ENCODE measurements around the gene PROM1.

The PROM1 gene

DNA sequence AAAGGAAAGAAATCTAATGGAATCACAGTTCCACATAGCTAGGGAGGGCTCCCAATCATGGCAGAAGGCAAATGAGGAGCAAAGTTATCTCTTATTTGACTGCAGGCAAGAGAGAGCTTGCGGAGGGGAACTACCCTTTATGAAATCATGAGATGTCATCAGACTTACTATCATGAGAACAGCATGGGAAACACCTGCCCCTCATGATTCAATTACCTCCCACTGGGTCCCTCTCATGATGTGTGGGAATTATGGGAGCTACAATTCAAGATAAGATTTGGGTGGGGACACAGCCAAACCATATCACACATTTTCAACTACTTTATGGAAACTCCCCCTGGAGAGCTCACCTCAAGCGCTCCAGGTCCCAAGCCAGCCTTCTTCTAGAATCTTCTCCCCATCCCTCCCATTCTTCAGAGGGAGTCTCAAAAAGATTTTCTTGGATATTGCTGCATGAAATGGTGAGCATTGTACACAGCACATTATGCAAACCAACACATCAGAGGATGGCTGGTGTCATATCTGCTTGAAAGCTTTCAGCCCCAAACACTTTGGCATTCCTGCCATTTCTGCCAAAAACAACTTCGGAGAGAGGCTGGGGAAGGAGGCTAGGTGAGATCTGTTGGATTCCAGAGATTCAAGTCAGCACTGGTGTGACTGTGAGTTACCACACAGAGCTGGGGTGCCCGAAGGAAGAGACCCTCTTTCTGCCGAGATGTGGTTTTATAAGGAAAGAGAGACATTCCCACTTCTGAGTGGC is 152.2 kb downstream of the PROM1 start:
- DNase-seq = no peak
- in situ Hi-C loops (cut with MboI; ENCODE audit: low pct_unique_long_range_greater_than_20kb, low sequenced_read_pairs) = no loop called here

DNA sequence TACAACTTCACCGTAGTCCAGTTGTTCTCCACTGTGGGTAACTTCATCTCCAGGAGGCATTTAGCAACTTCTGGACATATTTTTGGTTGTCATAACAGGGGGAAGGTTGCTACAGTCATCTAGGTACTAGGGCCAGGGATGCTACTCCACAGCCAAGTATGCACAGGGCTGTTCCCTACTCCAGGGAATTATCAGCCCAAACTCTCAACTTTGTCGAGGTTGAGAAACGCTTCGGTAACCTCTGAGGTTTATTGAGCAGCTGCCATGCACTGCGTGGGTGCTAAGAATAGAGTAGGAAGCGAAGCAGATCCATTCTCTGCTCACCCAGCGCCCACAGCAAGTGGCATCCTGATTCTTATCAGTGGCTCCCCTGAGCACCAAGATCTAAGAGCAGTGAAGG is 153.5 kb downstream of the PROM1 start:
- DNase-seq = no peak
- in situ Hi-C loops (cut with MboI; ENCODE audit: low pct_unique_long_range_greater_than_20kb, low sequenced_read_pairs) = no loop called here

DNA sequence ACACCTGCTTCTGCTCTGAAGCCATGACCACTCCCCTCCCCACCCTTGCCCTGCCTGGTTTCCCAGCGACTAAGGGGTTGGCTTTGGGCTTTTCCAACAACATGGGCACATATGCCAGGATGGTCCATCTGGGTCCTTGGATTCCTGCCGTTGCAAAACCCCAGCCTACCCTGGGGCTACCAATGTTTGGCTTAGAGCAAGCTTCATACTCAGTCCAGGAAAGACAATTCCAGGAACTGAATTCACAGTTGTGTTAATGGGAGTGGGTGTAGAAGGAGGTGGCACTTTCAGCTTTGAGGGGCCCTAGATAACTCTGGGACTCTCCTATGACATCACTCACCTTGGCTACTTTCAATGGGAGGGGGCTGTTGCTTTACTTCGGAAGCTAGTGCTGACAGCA is 154.3 kb downstream of the PROM1 start:
- DNase-seq = no peak
- in situ Hi-C loops (cut with MboI; ENCODE audit: low pct_unique_long_range_greater_than_20kb, low sequenced_read_pairs) = no loop called here

DNA sequence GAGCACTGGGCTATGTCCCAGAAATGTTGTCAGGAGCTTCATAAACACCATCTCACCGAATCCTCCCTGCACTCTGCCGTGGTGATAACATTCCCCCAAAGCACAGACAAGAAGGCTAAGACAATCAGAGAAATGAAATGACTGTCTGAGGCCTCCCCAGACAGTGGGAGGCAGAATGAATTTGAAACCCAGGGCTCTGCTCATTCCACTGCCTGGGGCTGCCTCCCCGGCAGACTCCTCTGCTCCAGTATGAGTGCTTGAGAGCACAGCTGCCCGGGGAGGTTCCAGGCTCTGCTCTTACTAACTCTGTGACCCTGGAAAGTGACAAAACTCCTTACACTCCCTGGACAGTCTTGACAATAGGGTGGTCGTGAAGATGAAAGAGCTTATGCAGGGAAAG is 154.9 kb downstream of the PROM1 start:
- DNase-seq = no peak
- in situ Hi-C loops (cut with MboI; ENCODE audit: low pct_unique_long_range_greater_than_20kb, low sequenced_read_pairs) = no loop called here

DNA sequence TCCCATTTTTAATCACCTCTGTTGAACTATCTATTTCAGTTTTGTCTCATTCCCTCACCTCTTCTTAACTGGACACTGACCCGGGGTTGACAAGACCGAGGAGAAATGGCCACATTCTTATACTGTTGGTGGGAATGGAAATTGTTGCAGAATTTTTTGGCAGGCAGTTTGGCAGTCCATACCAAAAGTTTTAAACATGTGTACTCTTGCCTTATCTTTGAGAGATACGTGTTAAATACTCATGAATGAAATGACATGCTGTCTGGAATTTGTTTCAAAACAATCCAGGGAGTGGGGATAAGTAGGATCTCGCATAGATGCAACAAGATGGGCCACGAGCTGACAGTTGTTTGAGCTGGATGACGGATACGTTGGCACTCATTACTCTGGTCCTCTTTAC is 157.3 kb downstream of the PROM1 start:
- in situ Hi-C loops (cut with MboI; ENCODE audit: low pct_unique_long_range_greater_than_20kb, low sequenced_read_pairs) = no loop called here
- DNase-seq = no peak

DNA sequence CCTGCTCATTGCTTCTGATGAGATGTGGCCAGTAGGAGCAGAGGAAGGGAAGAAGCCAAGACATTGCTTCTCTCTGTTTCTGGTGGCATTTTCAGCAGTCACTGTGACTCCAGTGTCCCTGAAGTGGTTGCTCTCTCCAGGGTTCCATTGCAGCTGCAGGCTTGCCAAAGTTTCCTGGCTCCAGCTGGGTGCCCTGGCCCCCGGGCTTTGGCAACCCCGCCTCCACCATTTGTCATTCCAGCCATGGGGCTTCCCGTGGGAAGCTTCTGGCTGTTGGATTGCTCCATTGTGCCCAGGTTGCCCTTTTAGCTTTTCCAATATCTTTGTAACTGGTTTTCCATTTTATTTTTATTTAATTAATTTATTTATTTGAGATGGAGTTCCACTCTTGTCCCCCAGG is 158.0 kb downstream of the PROM1 start:
- DNase-seq = no peak
- in situ Hi-C loops (cut with MboI; ENCODE audit: low pct_unique_long_range_greater_than_20kb, low sequenced_read_pairs) = no loop called here

DNA sequence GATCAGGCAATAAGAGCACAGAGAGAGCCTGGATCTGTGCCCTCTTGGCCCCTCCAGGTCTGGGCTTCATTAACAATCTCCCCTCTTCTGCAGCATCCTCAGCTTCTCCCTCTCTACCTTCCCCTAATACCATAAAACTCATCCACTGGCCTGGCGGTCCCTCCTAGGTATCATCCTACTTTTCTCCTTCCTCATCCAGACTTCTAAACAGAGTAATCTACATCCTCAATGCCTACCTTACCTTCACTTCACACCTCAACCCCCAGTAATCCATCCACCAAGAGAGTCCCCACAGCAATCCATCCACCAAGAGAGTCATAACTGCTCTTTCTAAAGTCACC is 162.3 kb downstream of the PROM1 start:
- no peak for DNase-seq
- in situ Hi-C loops (cut with MboI; ENCODE audit: low pct_unique_long_range_greater_than_20kb, low sequenced_read_pairs) = no loop called here

DNA sequence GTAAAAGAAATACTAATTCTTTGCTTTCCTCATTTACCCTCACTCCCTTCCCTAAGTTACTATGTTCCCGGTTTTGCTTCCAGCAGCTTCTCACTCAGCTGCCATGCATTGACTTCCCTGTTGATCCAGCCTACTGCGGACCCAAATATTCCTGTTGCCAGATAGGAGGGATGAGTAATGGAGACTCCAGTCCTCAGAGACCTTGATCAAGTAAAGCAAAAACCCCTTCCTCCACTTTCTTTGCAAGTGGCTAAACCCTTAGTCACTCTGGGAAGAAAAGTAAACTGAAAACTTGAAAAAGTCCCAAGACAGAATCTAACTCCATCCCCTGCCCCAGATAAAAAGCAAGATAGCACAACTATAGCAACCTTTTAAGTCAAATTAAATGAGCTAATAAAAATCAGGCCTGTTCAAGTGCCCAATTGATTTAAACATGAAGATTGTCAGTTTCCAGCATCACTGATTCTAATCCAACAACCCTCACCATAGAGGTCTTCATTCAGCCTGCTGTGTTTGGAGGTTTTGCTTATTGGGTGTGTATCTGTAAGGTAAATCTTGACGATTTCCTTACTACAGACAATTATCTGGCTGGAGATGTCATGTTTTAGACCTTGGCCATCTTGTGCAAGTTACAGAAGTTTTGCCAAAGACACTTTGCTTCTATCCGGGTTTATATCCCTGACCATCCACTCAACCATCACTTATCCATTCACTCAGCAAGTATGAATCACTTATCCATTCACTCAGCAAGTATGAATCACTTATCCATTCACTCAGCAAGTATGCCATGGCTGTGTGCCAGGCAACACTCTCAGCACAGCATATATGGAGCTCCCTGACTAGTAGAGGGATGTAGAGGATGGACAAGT is 162.9 kb downstream of the PROM1 start:
- DNase-seq = no peak
- in situ Hi-C loops (cut with MboI; ENCODE audit: low pct_unique_long_range_greater_than_20kb, low sequenced_read_pairs) = no loop called here

DNA sequence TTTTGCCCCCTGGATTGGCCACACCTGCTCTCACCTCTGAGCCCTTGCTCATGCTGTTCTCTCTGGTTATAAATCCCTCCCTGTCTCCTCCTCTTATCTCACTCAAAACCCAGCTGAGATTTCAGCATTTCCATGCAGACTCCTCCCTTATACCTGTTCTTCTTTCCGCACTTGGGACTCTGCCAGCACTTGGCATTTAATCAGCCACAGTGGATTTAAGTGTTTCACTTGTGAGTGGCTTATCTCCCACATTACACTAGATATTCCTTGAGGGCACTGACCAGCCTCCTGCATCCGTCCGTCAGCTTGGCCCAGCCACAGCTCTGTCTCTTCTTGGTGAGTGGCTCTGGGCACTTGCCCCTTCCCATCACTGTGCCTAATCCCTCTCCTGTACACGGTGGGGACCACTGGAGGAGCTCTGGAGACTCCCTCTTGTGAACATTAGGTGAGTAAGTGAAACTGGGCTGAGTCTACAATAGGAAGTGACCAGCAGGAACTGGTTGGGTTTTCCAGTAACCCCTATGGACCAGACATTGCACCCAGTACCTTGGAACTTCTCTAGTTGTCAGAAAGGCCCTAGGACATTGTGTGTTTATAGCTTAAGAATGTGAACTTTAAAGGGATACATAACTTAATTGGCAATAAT is 165.2 kb downstream of the PROM1 start:
- in situ Hi-C loops (cut with MboI; ENCODE audit: low pct_unique_long_range_greater_than_20kb, low sequenced_read_pairs) = no loop called here
- DNase-seq = no peak

All from KBM-7 (cell line).